Lower leg skin (tissue), 4 donors: ENCODE data around the gene ZNF415. TPM values are rescaled to one million over a fixed set of nuclear protein-coding genes. Genes with fewer than 3 reads are reported as not detected.
"Not testable (repeated sequence)": the region's sequence is repeated elsewhere in the genome, so short reads cannot be mapped to it uniquely, and the experiment has no call there.

Source experiments
- DNase-seq, 2 donors: peaks; one replicate each; pipeline ENCODE4 v3.0.0-alpha.2; 2019; ENCODE audit warnings: low spot score in 2 of 2
- H3K4me3 ChIP-seq: fragments of 200-600 bp; sonication (generic); 2 replicates; pipeline ENCODE4 v1.5.1; 2017; ENCODE audit warnings: mild to moderate bottlenecking, low read depth; ENCODE audit not compliant: poor library complexity, severe bottlenecking
- CTCF ChIP-seq, 3 donors: fragments of 450-650 bp; IDR thresholded peaks; one replicate each; pipeline ENCODE4 v1.5.1; 2016; ENCODE audit warnings: antibody characterized with exemption in 3 of 3, mild to moderate bottlenecking in 3 of 3, moderate library complexity in 2 of 3
- POLR2A ChIP-seq, 2 donors: fragments of 450-650 bp; IDR thresholded peaks; one replicate each; pipeline ENCODE4 v1.6.1; 2016 to 2017; ENCODE audit warnings: antibody characterized with exemption in 2 of 2, mild to moderate bottlenecking in 1 of 2, moderate library complexity in 1 of 2
- WGBS, 2 donors: methylation state at CpG; one replicate each; pipeline ENCODE4 v1.1.5; 2018; 5-methylcytosine and 5-hydroxymethylcytosine counted together
- intact Hi-C: fragments of 100-400 bp; cut with DNase I; formaldehyde crosslinking; loops from one replicate; pipeline ENCODE4 v1.15.0; 2023; ENCODE audit warnings: low total_unique reads
- total RNA-seq, 4 donors: library from RNA; depleted of rRNA; stranded (reverse); fragments of >200 nt; gene quantifications; one replicate each; pipeline ENCODE4 v1.1.0, GENCODE V29; 2016

The ZNF415 gene
- total RNA-seq, 4 donors from 2014 or later: 1.1 to 7.4 (median 5.1) TPM

GRCh38 chr19:53102206-53102755 is 30.4 kb downstream of the ZNF415 start:
- DNase-seq: no peak
- intact Hi-C loops: no loop called here
- peak overlapping the region; percentile 76 for H3K4me3 ChIP-seq
- TF ChIP-seq CTCF (IDR thresholded peaks at IDR 0.05) (no peak), POLR2A (IDR thresholded peaks at IDR 0.05) (no peak)
- WGBS, 2 donors: 21 to 31% methylated on average over 10 of the region's 10 CpGs

- 7 to 19% methylated on average over 1 of the region's 1 CpG for WGBS, 2 donors
- intact Hi-C loops: no loop called here
- TF ChIP-seq POLR2A (IDR thresholded peaks at IDR 0.05) (no peak), CTCF (IDR thresholded peaks at IDR 0.05) (no peak)
- DNase-seq: no peak
- H3K4me3 ChIP-seq: no peak overlapping the region
Observed at GRCh38 chr19:53101518-53101917, 31.2 kb downstream of the ZNF415 start.

- H3K4me3 ChIP-seq, intact Hi-C loops, DNase-seq: not testable (repeated sequence)
- WGBS, 2 donors: 93 to 98% methylated on average over 14 of the region's 14 CpGs
Observed at GRCh38 chr19:53098570-53098969, 34.1 kb downstream of the ZNF415 start.

GRCh38 chr19:53096982-53097690 is 35.6 kb downstream of the ZNF415 start:
- 74 to 86% methylated on average over 5 of the region's 10 CpGs for WGBS, 2 donors
- DNase-seq, intact Hi-C loops, H3K4me3 ChIP-seq: not testable (repeated sequence)

GRCh38 chr19:53096579-53096978 is 36.1 kb downstream of the ZNF415 start:
- H3K4me3 ChIP-seq, DNase-seq, intact Hi-C loops: not testable (repeated sequence)
- WGBS, 2 donors: 70 to 74% methylated on average over 4 to 5 of the region's 6 CpGs

GRCh38 chr19:53094754-53095575 is 37.7 kb downstream of the ZNF415 start:
- no peak overlapping the region for H3K4me3 ChIP-seq
- DNase-seq: no peak
- 74 to 76% methylated on average over 28 to 29 of the region's 29 CpGs for WGBS, 2 donors
- intact Hi-C loops: no loop called here
- no peak for TF ChIP-seq CTCF (IDR thresholded peaks at IDR 0.05)
- no peak for TF ChIP-seq POLR2A (IDR thresholded peaks at IDR 0.05)

GRCh38 chr19:53092723-53093122 is 40.0 kb downstream of the ZNF415 start:
- intact Hi-C loops: no loop called here
- no peak for DNase-seq
- TF ChIP-seq CTCF (IDR thresholded peaks at IDR 0.05) (no peak), POLR2A (IDR thresholded peaks at IDR 0.05) (no peak)
- 50 to 98% methylated on average over 1 of the region's 1 CpG for WGBS, 2 donors
- no peak overlapping the region for H3K4me3 ChIP-seq
